ENCODE data around the gene GCNT2. TPM values are rescaled to one million over a fixed set of nuclear protein-coding genes. Genes with fewer than 3 reads are reported as not detected.
A peak's percentile ranks its signal among the peaks of the same experiment; 100 is the strongest.

The GCNT2 gene
- total RNA-seq, 4 donors from 2014 or later = 0.27 to 1.9 (median 0.81) TPM

DNA sequence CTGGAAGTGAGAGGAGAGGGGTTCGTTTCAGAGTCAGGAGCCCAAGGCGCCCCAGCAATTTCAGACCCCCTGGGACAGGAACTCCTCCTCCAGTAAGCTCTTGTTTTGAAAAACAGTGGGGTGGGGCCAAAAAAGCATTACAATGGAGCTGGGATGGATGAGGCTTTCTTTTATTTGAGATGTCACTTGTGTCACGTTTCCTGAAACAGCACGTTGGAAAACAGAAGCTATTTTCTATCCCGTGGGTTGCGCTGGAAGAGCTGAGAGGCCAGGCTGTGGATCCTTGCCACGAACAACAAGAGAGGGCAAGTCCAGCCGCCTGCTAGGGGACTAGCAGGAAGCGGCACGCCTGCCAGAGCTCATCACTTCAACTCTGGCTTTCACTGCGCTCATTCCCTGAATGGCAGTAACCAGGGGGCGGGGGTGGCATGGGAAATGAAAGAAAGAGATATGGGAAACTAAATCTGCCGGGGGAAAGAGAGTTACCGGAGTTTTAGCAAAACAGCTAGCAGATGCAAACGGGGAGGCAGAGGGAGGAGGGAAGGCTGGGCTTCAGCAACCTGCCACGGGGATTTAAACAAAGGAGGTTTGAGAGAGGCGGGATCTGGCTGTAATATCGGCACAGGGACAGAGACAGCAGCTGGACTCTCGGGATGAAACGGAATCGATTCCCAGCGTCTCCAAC, 34.6 kb downstream of the GCNT2 start:
- H3K4me3 ChIP-seq = peak overlapping the region; percentile 42 to 51 (median 46)
- peaks cover 4 to 7% of the 10 kb centered on the region in 2 donors for H3K4me1 ChIP-seq
- H3K9me3 ChIP-seq = no peaks in the 10 kb centered on the region
- H3K27me3 ChIP-seq = peaks cover 0 to 7% (median 0%) of the 10 kb centered on the region in 3 donors
- H3K36me3 ChIP-seq = no peaks in the 10 kb centered on the region
- TF ChIP-seq POLR2A (IDR thresholded peaks at IDR 0.05) = no peak
- TF ChIP-seq, protein P1, sequence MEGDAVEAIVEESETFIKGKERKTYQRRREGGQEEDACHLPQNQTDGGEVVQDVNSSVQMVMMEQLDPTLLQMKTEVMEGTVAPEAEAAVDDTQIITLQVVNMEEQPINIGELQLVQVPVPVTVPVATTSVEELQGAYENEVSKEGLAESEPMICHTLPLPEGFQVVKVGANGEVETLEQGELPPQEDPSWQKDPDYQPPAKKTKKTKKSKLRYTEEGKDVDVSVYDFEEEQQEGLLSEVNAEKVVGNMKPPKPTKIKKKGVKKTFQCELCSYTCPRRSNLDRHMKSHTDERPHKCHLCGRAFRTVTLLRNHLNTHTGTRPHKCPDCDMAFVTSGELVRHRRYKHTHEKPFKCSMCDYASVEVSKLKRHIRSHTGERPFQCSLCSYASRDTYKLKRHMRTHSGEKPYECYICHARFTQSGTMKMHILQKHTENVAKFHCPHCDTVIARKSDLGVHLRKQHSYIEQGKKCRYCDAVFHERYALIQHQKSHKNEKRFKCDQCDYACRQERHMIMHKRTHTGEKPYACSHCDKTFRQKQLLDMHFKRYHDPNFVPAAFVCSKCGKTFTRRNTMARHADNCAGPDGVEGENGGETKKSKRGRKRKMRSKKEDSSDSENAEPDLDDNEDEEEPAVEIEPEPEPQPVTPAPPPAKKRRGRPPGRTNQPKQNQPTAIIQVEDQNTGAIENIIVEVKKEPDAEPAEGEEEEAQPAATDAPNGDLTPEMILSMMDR (IDR thresholded peaks at IDR 0.05 in 4 of 5, conservative IDR thresholded peaks at IDR 0.05 in 1 of 5) = no peak
- H3K27ac ChIP-seq = peak overlapping the region; percentile 41 to 72 (median 50)
- DNase-seq (peak in 1 of 2 donors; percentile 15), ATAC-seq (peak; percentile 39 to 55)
- intact Hi-C loops (cut with DNase I; ENCODE audit: low total_unique reads) (no loop called here), in situ Hi-C loops (cut with MboI; ENCODE audit: low sequenced_read_pairs in 4 of 4) (no loop called here)

DNA sequence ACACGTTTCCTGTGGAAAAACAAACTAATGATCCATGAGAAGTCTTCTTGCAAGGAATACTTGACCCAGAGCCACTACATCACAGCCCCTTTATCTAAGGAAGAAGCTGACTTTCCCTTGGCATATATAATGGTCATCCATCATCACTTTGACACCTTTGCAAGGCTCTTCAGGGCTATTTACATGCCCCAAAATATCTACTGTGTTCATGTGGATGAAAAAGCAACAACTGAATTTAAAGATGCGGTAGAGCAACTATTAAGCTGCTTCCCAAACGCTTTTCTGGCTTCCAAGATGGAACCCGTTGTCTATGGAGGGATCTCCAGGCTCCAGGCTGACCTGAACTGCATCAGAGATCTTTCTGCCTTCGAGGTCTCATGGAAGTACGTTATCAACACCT, 35.4 kb downstream of the GCNT2 start:
- Histone ChIP-seq H3K36me3 (no peaks in the 10 kb centered on the region), H3K27ac (no peak overlapping the region), H3K4me1 (peaks cover 4 to 7% of the 10 kb centered on the region in 2 donors), H3K27me3 (peaks cover 0 to 7% (median 0%) of the 10 kb centered on the region in 3 donors), H3K4me3 (peak overlapping the region in 3 of 4 donors; percentile 45 to 51 (median 47)), H3K9me3 (no peaks in the 10 kb centered on the region)
- intact Hi-C loops (cut with DNase I; ENCODE audit: low total_unique reads) (no loop called here), in situ Hi-C loops (cut with MboI; ENCODE audit: low sequenced_read_pairs in 4 of 4) (no loop called here)
- DNase-seq = no peak
- TF ChIP-seq, protein P1 (IDR thresholded peaks at IDR 0.05 in 4 of 5, conservative IDR thresholded peaks at IDR 0.05 in 1 of 5) = no peak
- no peak for TF ChIP-seq POLR2A (IDR thresholded peaks at IDR 0.05)
- no peak for ATAC-seq

DNA sequence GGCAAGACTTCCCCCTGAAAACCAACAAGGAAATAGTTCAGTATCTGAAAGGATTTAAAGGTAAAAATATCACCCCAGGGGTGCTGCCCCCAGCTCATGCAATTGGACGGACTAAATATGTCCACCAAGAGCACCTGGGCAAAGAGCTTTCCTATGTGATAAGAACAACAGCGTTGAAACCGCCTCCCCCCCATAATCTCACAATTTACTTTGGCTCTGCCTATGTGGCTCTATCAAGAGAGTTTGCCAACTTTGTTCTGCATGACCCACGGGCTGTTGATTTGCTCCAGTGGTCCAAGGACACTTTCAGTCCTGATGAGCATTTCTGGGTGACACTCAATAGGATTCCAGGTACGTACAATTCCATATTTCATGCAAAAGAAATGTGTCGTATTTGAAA, 35.8 kb downstream of the GCNT2 start:
- TF ChIP-seq, protein P1 (IDR thresholded peaks at IDR 0.05 in 4 of 5, conservative IDR thresholded peaks at IDR 0.05 in 1 of 5) = no peak
- TF ChIP-seq POLR2A (IDR thresholded peaks at IDR 0.05) = no peak

DNA sequence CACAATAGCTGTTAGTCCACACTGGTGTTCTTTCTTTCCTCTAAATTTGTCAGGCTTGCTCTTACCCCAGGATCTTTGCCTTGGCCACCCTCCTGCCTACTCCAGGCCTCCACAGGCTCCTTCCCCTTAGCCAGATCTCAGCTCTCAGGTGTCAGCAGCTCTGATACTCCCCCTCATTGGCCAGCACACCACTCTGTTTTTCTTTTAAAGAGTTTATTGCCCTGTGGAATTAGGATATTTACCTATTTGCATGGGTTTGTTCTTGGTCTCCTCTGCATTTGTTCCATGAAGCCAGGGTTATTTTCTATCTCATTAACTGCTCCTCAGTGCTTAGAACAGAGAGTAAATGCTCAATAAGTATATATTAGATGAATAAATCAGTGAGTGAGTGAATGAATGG, 36.8 kb downstream of the GCNT2 start:
- no peaks in the 10 kb centered on the region for H3K9me3 ChIP-seq
- no peak for DNase-seq
- TF ChIP-seq POLR2A (IDR thresholded peaks at IDR 0.05) = no peak
- TF ChIP-seq, protein P1 (IDR thresholded peaks at IDR 0.05 in 4 of 5, conservative IDR thresholded peaks at IDR 0.05 in 1 of 5) = no peak
- ATAC-seq = no peak
- H3K36me3 ChIP-seq = no peaks in the 10 kb centered on the region
- peaks cover 4 to 7% of the 10 kb centered on the region in 2 donors for H3K4me1 ChIP-seq
- in situ Hi-C loops (cut with MboI; ENCODE audit: low sequenced_read_pairs in 4 of 4) = no loop called here
- H3K27me3 ChIP-seq = peaks cover 0 to 7% (median 0%) of the 10 kb centered on the region in 3 donors
- no peak overlapping the region for H3K4me3 ChIP-seq
- no peak overlapping the region for H3K27ac ChIP-seq
- intact Hi-C loops (cut with DNase I; ENCODE audit: low total_unique reads) = no loop called here

More for the DNA sequence above, 35.8 kb downstream of the GCNT2 start:
- no peak for ATAC-seq
- Histone ChIP-seq H3K4me3 (no peak overlapping the region), H3K4me1 (peaks cover 4 to 7% of the 10 kb centered on the region in 2 donors), H3K27ac (no peak overlapping the region), H3K9me3 (no peaks in the 10 kb centered on the region), H3K27me3 (peaks cover 0 to 7% (median 0%) of the 10 kb centered on the region in 3 donors), H3K36me3 (no peaks in the 10 kb centered on the region)
- in situ Hi-C loops (cut with MboI; ENCODE audit: low sequenced_read_pairs in 4 of 4) (no loop called here), intact Hi-C loops (cut with DNase I; ENCODE audit: low total_unique reads) (no loop called here)
- no peak for DNase-seq

Data from gastrocnemius medialis (tissue), 4 donors.